Measurements from ENCODE around the gene RAC3. TPM values are rescaled to one million over a fixed set of nuclear protein-coding genes. Genes with fewer than 3 reads are reported as not detected.

The RAC3 gene
- polyA plus RNA-seq, 4 donors = 10.2 to 14.1 (median 12.1) TPM

Other genes with a start within 250 kb of the RAC3 start
- gene GCGR, start 227.5 kb upstream of the RAC3 start, polyA plus RNA-seq (ENCODE audit: insufficient read length in 4 of 4) = 10 to 100 TPM in 2 of 4 donors, 1 to 10 TPM in 2; 1.2 to 18.6 (median 9.1) TPM
- gene MCRIP1, start 198.4 kb upstream of the RAC3 start, polyA plus RNA-seq (ENCODE audit: insufficient read length in 4 of 4) = 100 to 1,000 TPM in 1 of 4 donors, 10 to 100 TPM in 3; 76.5 to 114 (median 90.4) TPM
- under 1 TPM in 3 of 4 donors, not detected in 1; 0.14 to 0.58 (median 0.26) TPM for gene PPP1R27, start 196.6 kb upstream of the RAC3 start, polyA plus RNA-seq (ENCODE audit: insufficient read length in 4 of 4)
- 100 to 1,000 TPM; 409 to 482 (median 447) TPM for gene P4HB, start 171.1 kb upstream of the RAC3 start, polyA plus RNA-seq (ENCODE audit: insufficient read length in 4 of 4)
- 100 to 1,000 TPM; 165 to 238 (median 183) TPM for gene ARHGDIA, start 160.3 kb upstream of the RAC3 start, polyA plus RNA-seq (ENCODE audit: insufficient read length in 4 of 4)
- 10 to 100 TPM; 66.2 to 85.2 (median 73.7) TPM for gene ALYREF, start 140.1 kb upstream of the RAC3 start, polyA plus RNA-seq (ENCODE audit: insufficient read length in 4 of 4)
- 100 to 1,000 TPM in 1 of 4 donors, 10 to 100 TPM in 3; 69.4 to 105 (median 73.2) TPM for gene ANAPC11, start 140.0 kb upstream of the RAC3 start, polyA plus RNA-seq (ENCODE audit: insufficient read length in 4 of 4)
- gene NPB, start 129.4 kb upstream of the RAC3 start, polyA plus RNA-seq (ENCODE audit: insufficient read length in 4 of 4) = 1 to 10 TPM in 1 of 4 donors, under 1 TPM in 3; 0.33 to 1.4 (median 0.50) TPM
- gene PCYT2, start 120.3 kb upstream of the RAC3 start, polyA plus RNA-seq (ENCODE audit: insufficient read length in 4 of 4) = 10 to 100 TPM; 13.4 to 47.8 (median 41.3) TPM
- gene SIRT7, start 113.5 kb upstream of the RAC3 start, polyA plus RNA-seq (ENCODE audit: insufficient read length in 4 of 4) = 10 to 100 TPM in 3 of 4 donors, 1 to 10 TPM in 1; 7.7 to 22.0 (median 11.1) TPM
- 10 to 100 TPM in 3 of 4 donors, 1 to 10 TPM in 1; 9.6 to 14.8 (median 12.0) TPM for gene MAFG, start 103.9 kb upstream of the RAC3 start, polyA plus RNA-seq (ENCODE audit: insufficient read length in 4 of 4)
- 10 to 100 TPM; 29.4 to 75.5 (median 31.5) TPM for gene PYCR1, start 94.4 kb upstream of the RAC3 start, polyA plus RNA-seq (ENCODE audit: insufficient read length in 4 of 4)
- gene MYADML2, start 84.4 kb upstream of the RAC3 start, polyA plus RNA-seq (ENCODE audit: insufficient read length in 4 of 4) = under 1 TPM in 3 of 4 donors, not detected in 1; 0.07 to 0.26 (median 0.07) TPM
- 1 to 10 TPM in 3 of 4 donors, under 1 TPM in 1; 0.30 to 3.0 (median 2.4) TPM for gene NOTUM, start 70.5 kb upstream of the RAC3 start, polyA plus RNA-seq (ENCODE audit: insufficient read length in 4 of 4)
- 10 to 100 TPM; 19.5 to 39.0 (median 23.1) TPM for gene ASPSCR1, start 54.0 kb upstream of the RAC3 start, polyA plus RNA-seq (ENCODE audit: insufficient read length in 4 of 4)
- 10 to 100 TPM; 32.0 to 50.3 (median 34.4) TPM for gene CENPX, start 8.8 kb upstream of the RAC3 start, polyA plus RNA-seq (ENCODE audit: insufficient read length in 4 of 4)
- gene LRRC45, start 8.4 kb upstream of the RAC3 start, polyA plus RNA-seq (ENCODE audit: insufficient read length in 4 of 4) = 10 to 100 TPM in 3 of 4 donors, 1 to 10 TPM in 1; 9.7 to 18.1 (median 12.1) TPM
- 10 to 100 TPM; 35.6 to 91.2 (median 78.5) TPM for gene DCXR, start 6.0 kb downstream of the RAC3 start, polyA plus RNA-seq (ENCODE audit: insufficient read length in 4 of 4)
- gene RFNG, start 20.1 kb downstream of the RAC3 start, polyA plus RNA-seq (ENCODE audit: insufficient read length in 4 of 4) = 10 to 100 TPM; 36.9 to 61.9 (median 40.6) TPM
- 100 to 1,000 TPM in 2 of 4 donors, 10 to 100 TPM in 2; 70.7 to 141 (median 101) TPM for gene GPS1, start 20.2 kb downstream of the RAC3 start, polyA plus RNA-seq (ENCODE audit: insufficient read length in 4 of 4)
- 100 to 1,000 TPM in 1 of 4 donors, 10 to 100 TPM in 3; 52.7 to 105 (median 69.9) TPM for gene DUS1L, start 34.1 kb downstream of the RAC3 start, polyA plus RNA-seq (ENCODE audit: insufficient read length in 4 of 4)
- gene FASN, start 66.6 kb downstream of the RAC3 start, polyA plus RNA-seq (ENCODE audit: insufficient read length in 4 of 4) = 10 to 100 TPM; 30.3 to 56.9 (median 38.0) TPM
- 10 to 100 TPM; 33.4 to 79.9 (median 43.5) TPM for gene CCDC57, start 181.2 kb downstream of the RAC3 start, polyA plus RNA-seq (ENCODE audit: insufficient read length in 4 of 4)
- 10 to 100 TPM in 3 of 4 donors, 1 to 10 TPM in 1; 6.6 to 16.3 (median 13.0) TPM for gene SLC16A3, start 197.4 kb downstream of the RAC3 start, polyA plus RNA-seq (ENCODE audit: insufficient read length in 4 of 4)
- gene CSNK1D, start 242.0 kb downstream of the RAC3 start, polyA plus RNA-seq (ENCODE audit: insufficient read length in 4 of 4) = 100 to 1,000 TPM in 3 of 4 donors, 10 to 100 TPM in 1; 88.6 to 125 (median 117) TPM

Measured in left renal pelvis (tissue), 4 donors.